GM19025 (cell line): ENCODE data around the gene SLC44A3.
"Not testable (repeated sequence)": the region's sequence is repeated elsewhere in the genome, so short reads cannot be mapped to it uniquely, and the experiment has no call there.

Experiments
- ATAC-seq: cut with Tn5 transposase; IDR thresholded peaks from one replicate; pipeline ENCODE4 v1.9.1; 2021; ENCODE audit warnings: mild to moderate bottlenecking, low read depth, moderate library complexity; ENCODE audit not compliant: unreplicated experiment

The SLC44A3 gene

GRCh38 chr1:94832931-94833585 is 12.9 kb downstream of the SLC44A3 start:
- ATAC-seq, result no peak

GRCh38 chr1:94836891-94837290 is 16.7 kb downstream of the SLC44A3 start:
- no peak for ATAC-seq

DNA sequence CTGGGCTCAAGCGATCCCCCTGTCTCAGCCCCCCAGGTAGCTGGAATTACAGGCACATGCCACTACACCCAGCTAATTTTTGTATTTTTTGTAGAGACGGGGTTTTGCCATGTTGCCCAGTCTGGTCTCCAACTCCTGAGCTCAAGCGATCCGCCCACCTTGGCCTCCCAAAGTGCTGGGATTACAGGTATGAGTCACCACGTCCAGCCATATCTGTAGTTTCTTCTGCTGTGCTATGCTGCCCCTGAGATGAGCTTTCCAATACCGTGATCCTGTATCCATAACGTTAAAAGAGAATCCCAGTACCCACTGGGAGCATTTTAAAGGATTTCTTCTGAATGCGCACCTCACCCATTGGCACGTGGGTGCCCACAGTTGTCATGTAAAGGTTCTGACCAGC is 20.2 kb downstream of the SLC44A3 start:
- not testable (repeated sequence) for ATAC-seq

GRCh38 chr1:94840808-94841207 is 20.7 kb downstream of the SLC44A3 start:
- no peak for ATAC-seq

- no peak for ATAC-seq
Measured at GRCh38 chr1:94843430-94843829, 23.3 kb downstream of the SLC44A3 start.

- no peak for ATAC-seq
Measured at GRCh38 chr1:94843846-94844245, 23.7 kb downstream of the SLC44A3 start.

DNA sequence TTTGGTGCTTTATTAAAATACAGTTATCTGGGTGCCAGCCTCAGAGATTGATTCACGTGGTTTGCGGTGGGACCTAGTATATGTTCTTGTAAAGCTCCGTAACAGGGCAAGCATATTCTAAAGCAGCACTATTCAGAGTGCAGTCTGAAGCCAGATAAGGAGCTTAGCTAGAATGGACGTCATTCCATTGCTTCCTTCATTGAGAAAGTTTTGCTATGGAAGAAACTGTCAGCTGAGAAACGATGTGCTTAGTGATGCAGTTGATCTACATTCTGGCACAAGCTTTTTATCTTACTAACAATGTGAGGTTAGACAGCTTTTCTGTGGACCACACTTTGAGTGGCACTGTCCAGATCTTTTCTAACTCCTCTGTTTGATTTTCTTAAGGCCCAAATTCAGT is 26.2 kb downstream of the SLC44A3 start:
- no peak for ATAC-seq

- no peak for ATAC-seq
Measured at GRCh38 chr1:94851571-94851970, 31.4 kb downstream of the SLC44A3 start.

GRCh38 chr1:94852788-94853187 is 32.6 kb downstream of the SLC44A3 start:
- no peak for ATAC-seq

- peak; percentile 98 for ATAC-seq
Measured at GRCh38 chr1:94854458-94855306, 34.5 kb downstream of the SLC44A3 start.

- ATAC-seq, result no peak
Measured at GRCh38 chr1:94855307-94855700, 35.1 kb downstream of the SLC44A3 start.

DNA sequence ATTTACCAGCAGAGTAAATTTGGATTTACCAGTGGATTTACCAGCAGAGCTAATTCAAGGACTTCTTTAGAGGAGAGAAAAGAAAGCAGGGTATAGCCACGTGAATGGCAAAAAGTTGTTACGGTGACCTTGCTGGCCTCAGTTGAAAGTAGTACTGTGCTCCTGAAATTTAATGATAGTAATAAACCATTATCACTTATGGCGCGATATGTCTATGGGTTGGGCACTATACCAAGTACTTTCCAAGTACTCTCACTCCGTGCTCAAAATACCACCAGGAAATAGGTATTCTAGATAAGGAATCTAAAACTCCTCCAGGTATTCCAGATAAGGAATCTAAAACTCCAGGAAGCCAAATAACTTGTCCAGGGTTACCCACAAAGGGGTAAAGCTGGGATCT is 35.8 kb downstream of the SLC44A3 start:
- no peak for ATAC-seq

- ATAC-seq, result no peak
Measured at GRCh38 chr1:94856868-94857267, 36.7 kb downstream of the SLC44A3 start.

GRCh38 chr1:94858276-94858675 is 38.1 kb downstream of the SLC44A3 start:
- ATAC-seq, result no peak

DNA sequence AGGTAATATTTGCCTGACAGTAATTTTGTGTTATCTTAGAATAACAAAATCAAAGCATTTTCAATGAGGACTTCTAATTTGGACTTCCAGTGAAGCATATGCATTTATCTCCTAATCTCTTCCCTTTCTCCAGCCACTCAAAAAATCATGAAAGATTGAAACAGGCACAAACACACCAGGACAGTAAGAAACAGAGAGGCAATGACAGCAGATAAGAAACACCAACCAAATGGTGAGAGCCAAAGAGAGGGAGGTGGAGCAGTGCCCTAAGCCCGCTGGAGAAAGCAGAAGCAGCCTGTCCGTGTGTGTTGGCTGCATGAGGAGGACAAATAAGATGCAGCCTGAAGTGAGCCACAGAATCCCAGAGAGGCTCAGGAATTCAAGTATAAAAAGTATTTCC is 39.0 kb downstream of the SLC44A3 start:
- ATAC-seq, result no peak

DNA sequence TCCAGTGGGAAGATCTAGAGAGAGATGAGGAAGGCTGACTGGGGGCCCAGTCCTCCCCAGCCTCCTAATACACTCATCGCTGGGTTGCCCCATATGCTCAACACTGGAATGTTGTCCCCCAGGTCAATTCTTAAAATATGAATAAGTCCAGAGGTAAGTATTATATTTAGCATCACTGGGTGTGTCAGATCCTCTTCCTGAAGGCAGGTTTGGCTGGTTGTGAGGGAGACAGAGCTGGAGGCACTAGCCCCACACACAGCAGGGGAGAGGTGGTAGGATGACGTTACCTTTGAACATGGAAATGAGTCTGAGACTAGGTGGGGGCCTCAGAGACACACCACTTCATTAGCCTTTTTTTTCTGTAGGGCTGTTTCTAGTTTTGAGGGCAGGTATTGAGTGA is 42.6 kb downstream of the SLC44A3 start:
- ATAC-seq, result no peak

DNA sequence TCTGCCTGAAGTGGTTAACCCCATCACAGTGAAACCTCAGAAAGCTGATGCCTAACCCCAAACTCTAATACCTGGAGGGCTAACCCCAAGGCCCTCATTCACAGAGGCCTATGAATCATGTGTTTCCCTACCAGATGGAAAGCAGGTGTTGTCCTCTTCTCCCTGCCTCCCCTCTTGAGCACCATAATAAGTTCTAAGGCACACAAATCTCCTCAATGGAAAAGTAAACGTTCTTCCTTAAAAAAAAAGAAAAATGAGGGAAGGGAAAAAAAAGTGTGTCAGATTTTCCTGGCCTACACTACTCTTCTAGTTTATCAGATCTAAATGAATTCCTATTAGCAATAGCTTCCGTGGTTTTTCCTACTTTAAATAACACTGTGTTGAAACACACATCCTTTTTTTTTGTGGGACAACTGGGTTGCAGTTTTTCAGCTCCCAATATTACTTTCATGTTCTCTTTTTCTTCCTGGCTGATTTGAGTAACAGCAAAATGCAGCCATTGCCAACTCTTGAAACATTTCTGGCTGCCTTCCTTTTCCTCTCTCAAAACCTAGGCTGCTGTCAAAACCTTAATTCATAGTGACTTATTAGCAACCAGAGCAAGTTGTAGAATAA is 43.2 kb downstream of the SLC44A3 start:
- ATAC-seq, result no peak

GRCh38 chr1:94863919-94864318 is 43.8 kb downstream of the SLC44A3 start:
- ATAC-seq, result no peak

DNA sequence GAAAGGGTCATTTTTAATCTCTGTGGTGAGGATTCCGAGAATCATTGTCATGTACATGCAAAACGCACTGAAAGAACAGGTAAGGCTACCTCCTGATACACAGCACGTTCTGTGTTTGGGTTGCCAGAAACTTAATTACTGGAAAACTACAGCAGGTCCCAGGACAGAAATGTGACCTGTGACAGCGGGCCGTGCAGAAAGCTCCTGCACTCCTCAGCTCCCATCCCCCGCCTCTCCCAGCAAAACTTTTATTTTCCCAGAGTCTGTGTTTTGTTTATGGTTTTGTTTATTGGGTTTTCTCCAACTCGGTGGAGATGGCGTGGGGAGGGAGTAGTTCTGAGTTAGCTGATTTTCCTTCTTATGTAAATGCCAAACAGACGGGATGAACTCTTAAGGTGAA is 44.7 kb downstream of the SLC44A3 start:
- no peak for ATAC-seq

- no peak for ATAC-seq
Measured at GRCh38 chr1:94865360-94865759, 45.2 kb downstream of the SLC44A3 start.

DNA sequence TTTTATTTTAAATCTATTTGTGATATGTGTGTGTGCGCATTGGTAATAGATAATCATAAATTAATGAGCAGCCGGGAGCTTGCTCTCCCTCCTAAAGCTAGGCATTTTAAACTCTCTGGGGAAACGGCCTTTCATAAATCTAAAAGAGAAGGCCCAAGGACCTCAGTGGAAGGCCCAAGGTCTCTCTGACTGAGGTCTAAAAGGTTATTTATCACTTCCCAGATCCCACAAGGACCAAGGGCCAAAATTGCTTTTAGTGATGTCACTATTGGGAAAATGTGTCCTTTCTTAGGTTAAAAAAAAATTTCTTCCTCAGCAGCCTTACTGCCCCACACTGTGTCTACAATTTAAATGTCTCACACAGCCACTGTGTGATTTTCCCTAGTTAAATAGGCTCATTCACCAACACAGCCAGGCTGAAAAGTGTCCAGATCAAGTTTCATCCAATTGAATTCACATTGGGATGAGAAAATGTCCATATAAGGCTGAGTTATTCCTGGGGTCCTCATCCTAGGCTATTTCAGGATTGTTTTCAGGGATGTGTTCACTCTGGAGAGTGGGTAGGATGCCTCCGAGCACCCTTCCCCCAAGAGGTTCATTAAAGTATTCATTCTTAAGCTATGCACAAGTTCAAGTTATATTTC is 46.1 kb downstream of the SLC44A3 start:
- ATAC-seq, result no peak
